Testis (tissue), 3 donors: ENCODE results near the gene MDH2. TPM values are rescaled to one million over a fixed set of nuclear protein-coding genes. Genes with fewer than 3 reads are reported as not detected.

Source experiments
- DNase-seq: peaks from one replicate; pipeline ENCODE4 v3.0.0-alpha.2; 2019
- H3K27ac ChIP-seq, 2 donors: fragments of 200-600 bp; sonication (generic); one replicate each; pipeline ENCODE4 v1.5.1; 2019
- H3K27me3 ChIP-seq: fragments of 200-600 bp; sonication (generic); one replicate; pipeline ENCODE4 v1.5.1; 2019
- H3K36me3 ChIP-seq: fragments of 200-600 bp; sonication (generic); one replicate; pipeline ENCODE4 v1.5.1; 2017; ENCODE audit warnings: low read depth; ENCODE audit errors: missing control alignments
- H3K4me1 ChIP-seq: fragments of 200-600 bp; sonication (generic); one replicate; pipeline ENCODE4 v1.5.1; 2019
- H3K4me3 ChIP-seq, 2 donors: fragments of 200-600 bp; sonication (generic); one replicate each; pipeline ENCODE4 v1.5.1; 2017 to 2019
- H3K9me3 ChIP-seq: fragments of 200-600 bp; sonication (generic); one replicate; pipeline ENCODE4 v1.5.1; 2017
- POLR2A ChIP-seq: fragments of 450-650 bp; IDR thresholded peaks from one replicate; pipeline ENCODE4 v1.6.1; 2017; ENCODE audit warnings: antibody characterized with exemption, mild to moderate bottlenecking, moderate library complexity
- WGBS, 2 donors: methylation state at CpG; one replicate each; pipeline ENCODE4 v1.1.5; 2018; 5-methylcytosine and 5-hydroxymethylcytosine counted together
- intact Hi-C: fragments of 100-400 bp; cut with DNase I; formaldehyde crosslinking; loops from one replicate; pipeline ENCODE4 v1.15.1; 2023; ENCODE audit warnings: low total_unique reads
- polyA plus RNA-seq: library from polyadenylated mRNA; stranded (reverse); fragments of 350-450 nt; fragmentation: Illumina TruSeq; extraction: RNeasy Lipid Tissue Mini Kit (QIAGEN cat#74804); gene quantifications from one replicate; pipeline ENCODE4 v1.2.3, GENCODE V29; 2014; ENCODE audit warnings: low read depth, low replicate concordance; ENCODE audit not compliant: insufficient read depth
- total RNA-seq, 2 donors: library from RNA; depleted of rRNA; stranded (reverse); fragments of >200 nt; gene quantifications; one replicate each; pipeline ENCODE4 v1.2.3, GENCODE V29; 2016
- TF ChIP-seq, protein P1 (sequence below), 3 experiments: fragments of 450-650 bp in 2 of 3; fragments of 200-600 bp in 1 of 3; sonication (generic) in 1 of 3; IDR thresholded peaks; one replicate each; pipeline ENCODE4 v1.5.1; 2016 to 2019; ENCODE audit warnings: antibody characterized with exemption in 3 of 3, mild to moderate bottlenecking in 2 of 3, moderate library complexity in 1 of 3

MDH2 gene
- total and polyA plus RNA-seq, 3 donors from 2014 or later, result 93.3 to 154 (median 102) TPM

DNA sequence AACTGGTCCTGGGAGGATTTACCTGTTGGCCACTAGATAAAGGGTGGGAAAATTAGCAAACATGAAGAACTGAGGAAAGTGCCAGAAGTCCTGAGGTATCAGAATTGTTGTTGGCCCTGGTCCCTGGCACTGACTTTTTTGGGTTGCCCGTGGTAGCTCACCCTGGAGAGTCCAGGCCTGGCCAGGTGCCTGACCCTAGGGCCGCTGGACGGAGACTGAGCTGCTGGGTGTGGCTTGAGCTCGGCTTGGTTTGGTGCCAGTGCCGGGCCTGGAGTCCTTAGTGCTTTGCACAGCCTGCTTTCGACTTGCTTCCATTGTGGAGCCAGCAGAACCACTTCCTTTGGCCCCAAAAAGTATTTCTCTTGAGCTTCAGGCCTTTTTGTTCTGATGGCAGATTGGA, 12.9 kb downstream of the MDH2 start:
- DNase-seq, result peak; percentile 41
- Histone ChIP-seq H3K9me3 (no peaks in the 10 kb centered on the region), H3K36me3 (no peaks in the 10 kb centered on the region), H3K27me3 (no peaks in the 10 kb centered on the region), H3K4me1 (no peaks in the 10 kb centered on the region), H3K4me3 (no peak overlapping the region), H3K27ac (no peak overlapping the region)
- no peak for TF ChIP-seq POLR2A
- TF ChIP-seq, protein P1, sequence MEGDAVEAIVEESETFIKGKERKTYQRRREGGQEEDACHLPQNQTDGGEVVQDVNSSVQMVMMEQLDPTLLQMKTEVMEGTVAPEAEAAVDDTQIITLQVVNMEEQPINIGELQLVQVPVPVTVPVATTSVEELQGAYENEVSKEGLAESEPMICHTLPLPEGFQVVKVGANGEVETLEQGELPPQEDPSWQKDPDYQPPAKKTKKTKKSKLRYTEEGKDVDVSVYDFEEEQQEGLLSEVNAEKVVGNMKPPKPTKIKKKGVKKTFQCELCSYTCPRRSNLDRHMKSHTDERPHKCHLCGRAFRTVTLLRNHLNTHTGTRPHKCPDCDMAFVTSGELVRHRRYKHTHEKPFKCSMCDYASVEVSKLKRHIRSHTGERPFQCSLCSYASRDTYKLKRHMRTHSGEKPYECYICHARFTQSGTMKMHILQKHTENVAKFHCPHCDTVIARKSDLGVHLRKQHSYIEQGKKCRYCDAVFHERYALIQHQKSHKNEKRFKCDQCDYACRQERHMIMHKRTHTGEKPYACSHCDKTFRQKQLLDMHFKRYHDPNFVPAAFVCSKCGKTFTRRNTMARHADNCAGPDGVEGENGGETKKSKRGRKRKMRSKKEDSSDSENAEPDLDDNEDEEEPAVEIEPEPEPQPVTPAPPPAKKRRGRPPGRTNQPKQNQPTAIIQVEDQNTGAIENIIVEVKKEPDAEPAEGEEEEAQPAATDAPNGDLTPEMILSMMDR (IDR thresholded peaks at IDR 0.05), result no peak
- 41 to 73% methylated on average over 6 of the region's 6 CpGs for WGBS, 2 donors
- intact Hi-C loops, result no loop called here

GRCh38 chr7:76062254-76062653, 14.3 kb downstream of the MDH2 start:
- H3K36me3 ChIP-seq, result no peaks in the 10 kb centered on the region
- 94 to 95% methylated on average over 15 of the region's 15 CpGs for WGBS, 2 donors

DNA sequence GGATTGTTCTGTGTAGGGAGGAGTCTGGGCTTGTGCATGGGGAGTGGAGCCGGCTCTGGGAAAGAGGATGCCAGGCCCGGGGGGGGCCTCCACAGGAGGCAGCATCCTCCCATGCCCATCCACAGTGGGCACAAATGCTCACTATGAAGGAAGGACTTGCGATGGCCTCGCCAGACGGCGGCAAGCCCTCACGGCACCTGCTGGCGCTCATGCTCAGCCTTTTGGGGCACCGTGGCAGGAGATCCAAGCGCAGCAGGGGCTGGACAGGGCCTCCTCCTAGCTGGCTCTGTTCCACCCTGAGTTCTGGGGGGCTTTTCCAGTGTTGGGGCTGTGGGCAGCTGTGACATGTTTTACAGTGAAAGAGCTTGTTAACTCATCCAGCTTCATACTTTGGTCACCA, 15.2 kb downstream of the MDH2 start:
- Histone ChIP-seq H3K9me3 (no peaks in the 10 kb centered on the region), H3K36me3 (no peaks in the 10 kb centered on the region), H3K27me3 (no peaks in the 10 kb centered on the region), H3K4me1 (no peaks in the 10 kb centered on the region), H3K4me3 (no peak overlapping the region), H3K27ac (no peak overlapping the region)
- no peak for TF ChIP-seq POLR2A
- TF ChIP-seq, protein P1 (IDR thresholded peaks at IDR 0.05), result no peak
- DNase-seq, result no peak
- 85 to 96% methylated on average over 2 to 10 of the region's 10 CpGs for WGBS, 2 donors
- intact Hi-C loops, result no loop called here

More at GRCh38 chr7:76062254-76062653, 14.3 kb downstream of the MDH2 start:
- no peak overlapping the region for H3K27ac ChIP-seq
- no peaks in the 10 kb centered on the region for H3K9me3 ChIP-seq
- no peak overlapping the region for H3K4me3 ChIP-seq
- H3K4me1 ChIP-seq, result no peaks in the 10 kb centered on the region
- intact Hi-C loops, result no loop called here
- DNase-seq, result no peak
- no peaks in the 10 kb centered on the region for H3K27me3 ChIP-seq
- TF ChIP-seq, protein P1 (IDR thresholded peaks at IDR 0.05), result no peak
- TF ChIP-seq POLR2A, result no peak

DNA sequence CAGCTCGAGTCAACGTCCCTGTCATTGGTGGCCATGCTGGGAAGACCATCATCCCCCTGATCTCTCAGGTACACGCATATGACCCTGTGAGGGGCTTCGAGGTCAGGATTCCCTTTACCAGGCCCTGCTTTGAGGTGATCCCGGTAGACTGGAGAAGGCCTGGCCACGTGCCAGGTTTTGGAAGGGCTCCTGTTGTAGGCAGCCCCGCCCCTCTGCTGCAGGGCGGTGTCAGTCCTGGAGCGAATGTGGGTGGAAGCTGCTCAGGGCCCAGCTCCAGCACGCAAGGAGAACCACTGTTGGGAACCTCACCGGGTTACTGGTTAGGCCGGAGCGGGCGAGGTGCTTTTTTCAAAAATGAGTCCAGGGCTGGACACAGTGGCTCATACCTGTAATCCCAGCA, 15.6 kb downstream of the MDH2 start:
- no peaks in the 10 kb centered on the region for H3K36me3 ChIP-seq
- WGBS, 2 donors, result 79 to 83% methylated on average over 9 to 10 of the region's 14 CpGs
- DNase-seq, result peak; percentile 27
- no peaks in the 10 kb centered on the region for H3K9me3 ChIP-seq
- no peak overlapping the region for H3K27ac ChIP-seq
- no peak overlapping the region for H3K4me3 ChIP-seq
- intact Hi-C loops, result no loop called here
- no peaks in the 10 kb centered on the region for H3K4me1 ChIP-seq
- TF ChIP-seq POLR2A, result no peak
- TF ChIP-seq, protein P1 (IDR thresholded peaks at IDR 0.05), result no peak
- H3K27me3 ChIP-seq, result no peaks in the 10 kb centered on the region

GRCh38 chr7:76064208-76064970, 16.5 kb downstream of the MDH2 start:
- Histone ChIP-seq H3K36me3 (no peaks in the 10 kb centered on the region), H3K27me3 (no peaks in the 10 kb centered on the region), H3K4me1 (peaks cover 6% of the 10 kb centered on the region), H3K4me3 (no peak overlapping the region), H3K9me3 (no peaks in the 10 kb centered on the region), H3K27ac (no peak overlapping the region)
- intact Hi-C loops, result no loop called here
- DNase-seq, result no peak
- TF ChIP-seq, protein P1 (IDR thresholded peaks at IDR 0.05), result no peak
- TF ChIP-seq POLR2A, result no peak
- WGBS, 2 donors, result 92 to 94% methylated on average over 19 to 24 of the region's 24 CpGs
